Cortex of kidney (tissue), 1 donor: ENCODE results near the gene COMTD1.
"Not testable (repeated sequence)": the region's sequence is repeated elsewhere in the genome, so short reads cannot be mapped to it uniquely, and the experiment has no call there.

ENCODE experiments used
- DNase-seq: peaks from one replicate; lab custom pipeline; 2025; lab: John Stamatoyannopoulos, UW

Gene COMTD1

DNA sequence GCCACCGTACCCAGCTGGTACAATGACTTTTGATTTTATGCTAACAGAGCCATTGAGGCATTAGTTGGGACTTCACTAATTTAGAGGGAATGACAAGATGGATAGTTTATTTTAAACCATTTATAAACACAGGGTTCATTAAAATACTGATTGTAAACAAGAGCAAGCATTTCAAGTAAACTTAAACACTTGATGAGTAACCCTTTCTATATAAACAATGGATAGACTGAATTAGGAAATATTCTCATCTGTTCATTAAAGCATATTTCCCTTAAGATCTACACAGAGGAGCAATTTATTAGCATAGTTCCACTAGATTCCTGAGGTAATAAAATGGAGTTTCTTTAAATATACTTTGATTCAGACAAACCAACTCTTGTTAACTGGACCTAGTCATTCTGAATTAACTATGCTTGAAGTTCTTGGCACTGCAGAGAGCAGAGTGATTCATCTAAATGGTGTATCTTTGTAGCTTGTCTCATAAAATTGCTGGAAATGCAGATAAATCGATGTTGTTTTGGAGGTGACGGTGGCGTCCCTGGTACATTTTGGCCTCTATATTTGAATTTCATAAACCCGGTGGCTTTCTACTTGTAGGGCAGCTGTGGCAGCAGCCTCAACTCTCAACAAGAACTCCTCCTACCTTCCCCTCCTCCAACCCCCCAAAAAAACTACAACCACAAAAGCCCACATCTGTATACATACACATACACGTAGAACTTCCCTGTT, 40.6 kb downstream of the COMTD1 start:
- DNase-seq, result no peak

GRCh38 chr10:75194625-75195024, 41.1 kb downstream of the COMTD1 start:
- DNase-seq, result not testable (repeated sequence)

DNA sequence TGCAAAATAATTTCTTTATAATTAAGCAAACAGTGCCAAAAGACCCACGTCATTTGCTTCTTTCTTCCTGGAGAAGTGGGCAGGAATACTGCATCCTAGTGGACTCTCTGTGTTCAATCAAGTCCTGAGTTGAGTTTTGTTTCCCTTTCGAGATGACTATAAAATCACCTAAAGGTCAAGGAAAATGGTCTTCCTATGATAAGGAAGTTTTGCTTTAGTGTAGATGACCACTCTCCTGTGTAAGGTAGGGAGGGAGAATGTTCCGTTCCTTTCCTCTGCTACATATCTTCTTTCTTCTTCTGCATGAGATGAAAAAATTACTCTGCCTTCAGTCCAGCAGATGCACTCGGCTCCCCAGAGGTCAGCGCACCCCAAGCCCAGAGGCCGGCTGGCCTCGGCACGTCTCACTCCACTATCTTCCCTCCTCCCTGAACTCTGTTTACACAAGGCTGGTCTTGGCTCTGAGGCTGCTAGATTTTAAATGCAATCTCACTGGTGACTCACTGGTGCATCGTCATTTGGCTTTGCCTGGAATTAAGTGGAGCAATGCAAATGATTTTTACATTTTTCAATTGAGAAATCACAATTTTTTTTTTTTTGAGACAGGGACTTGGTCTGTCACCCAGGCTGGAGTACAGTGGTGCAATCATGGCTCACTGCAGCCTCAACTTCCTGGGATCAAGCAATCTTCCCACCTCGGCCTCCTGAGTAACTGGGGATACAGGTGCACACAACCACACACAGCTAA, 43.8 kb downstream of the COMTD1 start:
- DNase-seq, result no peak

DNA sequence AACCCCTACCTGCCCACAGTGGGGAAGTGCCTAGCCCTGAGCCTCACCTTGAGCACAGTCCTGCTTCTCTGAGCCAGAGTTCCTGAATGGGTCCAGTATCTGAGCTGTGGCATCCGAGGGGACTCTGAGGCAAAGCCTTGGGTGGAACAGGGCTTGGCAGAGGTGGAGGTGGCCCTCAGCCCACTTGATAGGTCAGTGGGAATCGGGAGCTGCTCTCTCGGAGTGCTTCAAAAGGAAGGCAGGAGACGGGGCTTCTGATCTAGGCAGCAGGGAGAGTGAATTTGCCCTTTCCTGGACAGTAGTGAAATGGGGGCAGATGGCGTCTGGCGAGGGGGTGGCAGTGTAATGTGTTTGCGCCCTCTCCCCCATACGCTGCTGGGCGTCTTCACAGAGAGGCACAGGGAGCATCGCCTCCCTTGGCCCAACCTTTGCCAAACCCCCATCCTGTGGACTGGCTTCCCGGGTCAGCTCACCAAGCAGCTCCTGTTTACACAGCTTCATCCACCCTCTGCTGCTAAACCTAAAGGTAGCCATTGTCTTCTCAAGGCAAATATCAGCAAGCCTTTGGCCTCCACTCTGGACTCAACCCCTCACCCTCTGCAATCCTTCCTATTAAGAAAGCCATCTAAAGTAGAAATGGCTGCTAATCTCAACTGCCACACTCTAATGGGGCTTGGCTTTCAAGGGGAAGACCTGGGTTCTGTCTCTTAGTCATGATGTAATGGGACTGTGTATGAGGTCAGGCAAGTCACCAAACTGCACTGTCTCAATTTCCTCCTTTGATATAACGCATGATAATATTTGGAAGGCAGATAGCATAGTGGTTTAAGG, 46.3 kb downstream of the COMTD1 start:
- DNase-seq, result no peak

DNA sequence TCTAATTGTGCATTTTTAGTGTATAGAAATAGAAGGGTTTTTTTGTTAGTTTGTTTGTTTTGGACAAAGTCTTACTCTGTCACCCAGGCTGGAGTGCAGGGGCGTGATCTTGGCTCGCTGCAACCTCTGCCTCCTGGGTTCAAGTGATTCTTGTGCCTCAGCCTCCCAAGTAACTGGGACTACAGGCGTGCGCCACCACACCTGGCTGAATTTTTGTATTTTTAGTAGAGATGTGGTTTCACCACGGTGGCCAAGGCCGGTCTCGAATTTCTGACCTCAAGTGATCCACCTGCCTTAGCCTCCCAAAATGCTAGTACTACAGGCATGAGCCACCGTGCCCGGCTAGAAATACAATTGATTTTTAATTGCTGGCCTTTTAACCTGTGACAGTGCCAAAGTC, 47.2 kb downstream of the COMTD1 start:
- not testable (repeated sequence) for DNase-seq

DNA sequence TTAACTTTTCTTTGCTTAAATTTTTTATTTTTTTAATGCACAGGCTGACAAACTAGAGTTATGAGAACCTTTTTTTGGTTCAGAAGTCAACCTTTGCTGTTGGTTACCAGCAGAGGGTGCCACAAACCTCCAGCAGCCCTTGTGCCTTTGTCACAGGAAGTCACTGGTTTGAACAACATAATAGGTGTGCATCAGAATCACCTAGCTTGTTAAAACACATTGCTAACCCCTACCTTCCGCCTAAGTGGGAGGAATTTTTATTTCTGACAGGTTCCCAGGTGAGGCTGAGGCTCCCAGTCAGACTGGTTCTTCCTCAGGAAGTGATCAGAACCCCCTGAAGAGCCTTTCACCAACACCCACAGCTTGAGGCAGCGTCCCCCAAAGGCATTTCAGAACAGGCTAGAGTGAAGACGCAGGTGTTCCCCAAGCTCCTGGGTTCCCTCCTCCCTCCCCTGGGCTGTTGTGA, 47.8 kb downstream of the COMTD1 start:
- DNase-seq, result no peak

GRCh38 chr10:75186310-75186709, 49.4 kb downstream of the COMTD1 start:
- no peak for DNase-seq
